NCI-H1417 (cell line): ENCODE results near the gene HOXA1.

Source experiments
- DNase-seq, 3 experiments: peaks; one replicate each; lab custom pipeline; 2025; lab: John Stamatoyannopoulos, UW

HOXA1 gene

DNA sequence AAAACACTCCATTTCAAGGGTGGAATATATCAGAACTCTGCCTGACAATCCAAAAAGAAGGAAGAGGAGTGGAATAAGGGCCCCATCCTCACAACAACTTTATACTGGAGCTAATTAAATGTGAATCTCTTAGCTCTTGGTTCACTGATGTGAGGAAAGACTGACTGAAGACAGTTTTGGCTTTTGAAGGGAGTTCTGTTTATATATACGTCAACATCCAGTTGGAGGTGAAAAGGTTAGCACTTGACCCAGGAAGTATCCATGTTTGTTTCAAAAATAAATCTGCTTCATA, 3.0 kb downstream of the HOXA1 start:
- no peak for DNase-seq

- no peak for DNase-seq
Measured at GRCh38 chr7:27091941-27092818, 3.6 kb downstream of the HOXA1 start.

GRCh38 chr7:27091105-27091504, 4.7 kb downstream of the HOXA1 start:
- peak in 2 of 3 experiments; percentile 68 for DNase-seq

DNA sequence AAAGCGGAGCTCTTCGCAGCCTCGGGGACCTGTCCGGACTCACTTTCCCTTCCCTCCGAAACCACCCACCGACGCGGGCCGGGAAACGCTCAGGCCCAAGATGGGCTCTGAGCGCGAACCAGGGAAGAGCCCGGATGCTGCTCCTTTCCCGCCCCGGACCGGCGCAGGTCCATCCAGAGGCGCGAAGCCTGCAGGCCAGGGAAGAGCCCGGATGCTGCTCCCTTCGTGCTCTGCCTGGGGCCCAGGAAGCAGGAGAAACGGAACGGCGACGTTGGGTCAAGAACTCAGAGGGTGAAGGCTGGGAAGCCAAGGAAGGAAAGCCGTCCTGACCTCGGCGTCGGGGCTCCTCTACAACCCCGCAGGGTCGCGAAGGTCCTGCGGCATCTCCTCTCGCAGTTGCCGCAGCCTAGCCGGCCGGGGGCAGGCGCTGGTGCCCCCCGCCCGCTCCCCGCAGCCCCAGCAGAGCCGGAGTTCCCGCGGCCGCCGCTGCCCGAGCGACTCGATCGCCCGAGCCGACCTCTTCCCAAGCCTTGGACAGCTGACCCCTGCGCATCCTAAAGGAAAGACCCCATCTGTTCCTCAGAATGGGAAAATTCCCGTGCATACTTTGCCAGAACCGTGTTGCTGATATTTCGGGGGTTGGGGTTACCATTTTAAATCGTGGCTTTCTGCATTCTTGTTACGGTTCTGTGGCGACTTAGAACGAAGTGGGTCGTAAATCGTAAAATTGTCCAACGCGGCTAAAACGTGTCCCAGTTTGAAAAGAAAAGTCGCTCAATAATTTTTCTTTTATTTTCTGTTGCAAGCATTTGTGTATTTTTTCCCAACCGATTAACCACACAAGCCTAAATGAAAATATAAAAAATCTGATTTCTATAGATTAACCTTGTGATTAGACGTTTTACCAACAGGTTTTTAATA, 7.5 kb downstream of the HOXA1 start:
- no peak for DNase-seq

DNA sequence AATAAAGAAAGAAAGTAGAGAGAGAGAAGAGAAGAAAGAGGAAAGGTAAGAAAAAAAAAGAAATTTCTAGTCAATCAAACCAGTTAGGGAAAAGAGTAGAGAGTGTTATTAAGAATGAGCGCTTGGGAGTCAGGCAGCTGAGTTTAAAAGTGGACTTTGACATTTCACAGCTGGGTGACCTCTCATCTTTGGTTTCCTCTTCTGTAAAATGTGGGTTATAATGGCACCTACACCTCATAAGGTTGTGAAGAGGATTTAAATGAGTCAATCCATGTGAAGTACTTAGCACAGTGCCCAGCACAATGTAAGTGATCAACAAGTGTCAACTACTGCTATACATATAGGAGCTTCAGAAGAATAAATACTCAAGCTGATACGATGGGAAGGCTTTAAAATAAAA, 12.2 kb downstream of the HOXA1 start:
- DNase-seq, result peak in 1 of 3 experiments; percentile 63

DNA sequence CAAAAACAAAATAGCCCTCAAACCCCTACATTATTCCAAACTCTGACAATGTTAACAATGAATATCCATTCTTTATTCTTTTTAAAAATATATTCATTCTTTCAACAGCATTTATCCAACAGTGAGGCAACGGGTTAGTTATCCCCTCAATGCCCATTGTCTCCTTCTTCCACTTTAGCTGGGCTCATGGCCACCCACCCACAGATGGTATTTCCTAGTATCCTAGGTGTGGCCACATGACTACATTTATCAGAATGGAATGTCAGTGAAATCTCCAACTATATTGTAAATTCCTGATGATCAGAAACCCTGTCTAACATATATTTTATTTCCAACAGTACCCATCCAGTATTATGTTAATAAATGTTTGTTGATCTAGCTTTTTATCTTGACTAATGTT, 13.6 kb downstream of the HOXA1 start:
- DNase-seq, result no peak

DNA sequence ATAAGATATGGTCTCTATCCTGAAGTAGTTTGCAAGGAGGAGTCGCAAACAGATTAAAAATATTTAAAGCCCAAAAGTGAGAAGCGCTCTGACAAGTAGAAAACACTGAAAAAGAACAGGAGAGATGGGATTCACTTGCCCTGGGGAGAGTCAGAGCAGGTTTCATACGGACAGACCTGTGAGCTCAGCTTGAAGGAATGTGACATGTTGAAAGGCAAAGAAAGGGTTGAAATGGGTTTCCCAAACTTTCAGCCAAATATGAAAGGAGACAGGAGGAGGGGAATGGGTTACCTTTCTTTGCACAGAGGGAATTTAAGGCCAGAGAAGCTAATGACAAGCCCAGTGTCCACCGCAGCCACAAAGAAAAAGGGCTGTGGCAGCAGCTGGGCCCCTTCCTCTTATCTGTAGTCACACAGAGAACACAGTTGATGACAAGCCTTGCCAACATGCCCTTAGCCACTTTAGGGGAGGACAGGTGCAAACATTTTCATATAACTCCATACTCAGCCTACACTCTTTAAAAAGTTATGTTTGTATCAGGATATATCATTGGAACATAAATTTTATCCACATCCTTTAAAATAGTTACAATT, 14.9 kb downstream of the HOXA1 start:
- no peak for DNase-seq

GRCh38 chr7:27079234-27079975, 16.4 kb downstream of the HOXA1 start:
- no peak for DNase-seq

GRCh38 chr7:27078616-27079233, 17.1 kb downstream of the HOXA1 start:
- DNase-seq, result no peak

DNA sequence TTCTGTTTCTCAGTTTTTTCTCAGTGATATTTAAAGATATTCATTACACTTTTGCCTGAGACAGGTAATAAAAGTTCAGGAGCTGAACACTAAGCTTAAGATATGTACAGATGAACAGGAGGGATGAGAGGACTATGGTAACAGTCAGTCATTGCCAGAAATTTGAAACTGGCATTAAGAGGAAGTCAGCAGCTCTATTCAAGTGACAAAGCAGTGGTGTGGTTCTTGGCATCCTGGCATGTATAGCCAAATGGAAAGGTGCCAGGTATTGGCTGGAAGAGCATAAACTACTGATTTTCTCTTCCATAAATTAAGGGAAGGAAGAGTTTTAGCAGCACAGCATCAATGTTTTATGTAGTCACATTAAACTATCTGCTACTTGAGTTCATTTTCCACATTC, 22.7 kb downstream of the HOXA1 start:
- peak in 1 of 3 experiments; percentile 51 for DNase-seq

DNA sequence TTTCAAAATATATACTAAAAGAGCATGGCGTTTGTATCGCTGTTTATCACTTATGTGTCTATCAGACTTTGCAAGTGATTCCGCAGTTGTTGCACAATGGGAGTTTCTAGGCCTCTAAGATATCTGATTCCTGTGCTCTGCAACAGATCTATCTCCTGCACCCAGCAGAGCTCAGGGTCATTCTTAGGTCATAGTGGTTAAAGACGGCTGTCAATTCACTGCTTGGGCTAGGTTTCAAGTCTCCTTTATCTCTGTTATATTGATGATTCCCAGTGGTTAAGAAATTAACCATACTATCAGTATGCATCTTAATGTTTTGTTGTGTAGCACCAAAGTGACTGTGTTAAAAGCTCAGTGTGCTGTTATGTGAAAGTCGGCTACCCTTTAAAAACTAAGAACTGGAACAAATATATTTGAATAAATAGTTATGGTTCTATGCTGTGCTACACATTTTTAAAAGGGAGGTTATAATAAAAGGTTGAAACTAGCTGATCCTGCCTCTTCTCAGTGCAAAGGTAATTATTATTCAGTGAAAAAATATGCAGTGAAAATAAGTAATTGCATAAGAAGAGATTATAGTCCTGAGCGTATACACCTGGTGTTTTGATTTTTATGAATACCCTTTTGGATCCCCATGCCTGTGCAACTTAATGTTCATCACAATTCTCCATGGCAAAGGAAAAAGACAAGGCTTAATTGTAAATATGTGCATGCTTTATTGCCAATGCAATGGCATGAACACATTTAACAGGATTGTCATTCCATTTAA, 24.0 kb downstream of the HOXA1 start:
- peak in 1 of 3 experiments; percentile 54 for DNase-seq

DNA sequence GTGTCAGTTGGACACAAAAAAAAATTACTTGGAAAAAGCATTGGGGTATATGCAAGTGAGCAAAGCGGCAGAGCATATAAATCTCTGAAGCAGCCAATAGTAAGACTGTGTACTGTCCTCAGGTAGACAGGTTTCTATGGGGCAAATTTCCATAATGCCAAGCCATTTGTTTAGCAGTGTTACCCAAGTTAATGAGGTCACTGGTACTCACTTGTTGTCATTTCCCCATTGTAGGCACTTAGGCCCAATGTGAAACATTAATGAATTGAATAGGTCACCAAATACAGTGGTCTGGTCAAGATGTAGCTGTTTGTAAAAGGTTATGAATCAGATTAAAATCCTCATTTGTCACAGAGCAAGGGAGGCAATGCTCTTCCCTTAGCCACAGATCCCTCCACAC, 27.5 kb downstream of the HOXA1 start:
- no peak for DNase-seq

GRCh38 chr7:27066148-27066547, 29.7 kb downstream of the HOXA1 start:
- DNase-seq, result no peak

GRCh38 chr7:27065709-27066108, 30.1 kb downstream of the HOXA1 start:
- DNase-seq, result no peak

DNA sequence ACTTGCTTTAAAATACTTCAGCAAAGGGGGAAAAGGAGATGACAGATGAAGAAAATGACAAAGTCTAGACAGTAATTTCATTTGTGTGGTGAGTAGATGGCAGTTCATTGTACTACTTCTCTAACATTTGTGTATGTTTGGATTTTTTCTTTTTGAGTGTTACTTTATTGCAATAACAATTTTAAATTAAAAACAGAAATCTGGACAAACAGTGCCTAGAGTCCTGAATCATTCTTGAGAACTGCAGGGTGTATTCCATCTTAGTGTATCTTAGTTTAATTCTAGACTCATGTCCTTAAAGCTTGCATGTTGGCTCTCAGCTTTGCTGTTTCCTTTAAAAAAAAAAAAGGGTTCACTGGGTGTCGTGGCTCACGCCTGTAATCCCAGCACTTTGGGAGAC, 31.1 kb downstream of the HOXA1 start:
- DNase-seq, result no peak

- no peak for DNase-seq
Measured at GRCh38 chr7:27064159-27064558, 31.6 kb downstream of the HOXA1 start.

- no peak for DNase-seq
Measured at GRCh38 chr7:27062946-27063345, 32.9 kb downstream of the HOXA1 start.

DNA sequence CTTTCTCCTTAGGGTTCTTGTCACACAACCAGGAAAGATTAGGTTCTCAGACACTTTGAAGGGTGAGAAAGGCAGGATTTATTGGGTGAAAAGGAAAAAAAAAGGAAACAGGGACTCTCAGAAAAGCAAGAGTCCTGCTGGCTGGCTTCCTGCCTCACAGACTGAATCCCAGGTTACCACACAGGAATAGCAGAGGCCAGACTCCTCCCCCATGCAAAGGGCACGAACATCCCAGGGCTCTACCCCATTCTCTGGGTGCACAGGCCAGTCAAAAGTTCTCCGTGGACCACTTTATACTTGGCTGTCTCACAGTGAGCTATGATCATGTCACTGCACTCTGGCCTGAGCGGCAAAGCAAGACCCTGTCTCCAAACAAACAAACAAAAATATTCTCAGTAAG, 42.6 kb downstream of the HOXA1 start:
- no peak for DNase-seq

- DNase-seq, result no peak
Measured at GRCh38 chr7:27051451-27051850, 44.3 kb downstream of the HOXA1 start.

DNA sequence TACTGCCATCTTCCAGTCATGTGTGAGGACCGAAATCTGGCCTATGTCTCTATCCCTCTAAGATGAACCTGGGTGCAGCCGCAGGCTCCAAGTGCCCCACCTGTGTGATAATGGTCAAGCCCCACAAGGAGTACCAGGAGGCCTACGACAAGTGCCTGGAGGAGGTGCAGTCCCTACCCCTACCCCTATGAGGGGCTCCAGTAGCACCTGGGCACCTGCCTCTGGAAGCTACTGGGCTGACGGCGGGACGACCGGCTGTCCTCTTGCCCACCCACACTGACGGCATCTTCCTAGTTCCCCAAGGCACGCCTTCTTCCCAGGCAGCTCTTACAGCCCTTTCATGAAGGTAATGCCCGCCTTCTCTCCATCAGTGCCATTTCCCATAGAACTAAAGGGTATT, 47.4 kb downstream of the HOXA1 start:
- DNase-seq, result no peak
